Gastroesophageal sphincter (tissue), 3 donors: Measurements from ENCODE around the gene KCNN3.

Source experiments
- CTCF ChIP-seq, 4 experiments: fragments of 200-600 bp in 2 of 4; fragments of 450-650 bp in 2 of 4; sonication (generic) in 1 of 4; IDR thresholded peaks; one replicate each; pipeline ENCODE4 v1.5.1; 2017 to 2019; ENCODE audit warnings: antibody characterized with exemption in 4 of 4, mild to moderate bottlenecking in 2 of 4, moderate library complexity in 2 of 4
- EP300 ChIP-seq: sonication (generic); formaldehyde crosslinking; IDR thresholded peaks from one replicate; pipeline ENCODE4 v1.6.1; 2017; ENCODE audit warnings: antibody characterized with exemption, mild to moderate bottlenecking
- POLR2A ChIP-seq, 2 donors: fragments of 450-650 bp; IDR thresholded peaks; one replicate each; pipeline ENCODE4 v1.6.1; 2017; ENCODE audit warnings: antibody characterized with exemption in 2 of 2, mild to moderate bottlenecking in 2 of 2, moderate library complexity in 1 of 2

GRCh38 chr1:154745286-154745731 is 124.8 kb downstream of the KCNN3 start:
- TF ChIP-seq POLR2A (IDR thresholded peaks at IDR 0.05) (no peak), CTCF (IDR thresholded peaks at IDR 0.05) (no peak), EP300 (no peak)
